ENCODE measurements around the gene LIX1L.

DNA sequence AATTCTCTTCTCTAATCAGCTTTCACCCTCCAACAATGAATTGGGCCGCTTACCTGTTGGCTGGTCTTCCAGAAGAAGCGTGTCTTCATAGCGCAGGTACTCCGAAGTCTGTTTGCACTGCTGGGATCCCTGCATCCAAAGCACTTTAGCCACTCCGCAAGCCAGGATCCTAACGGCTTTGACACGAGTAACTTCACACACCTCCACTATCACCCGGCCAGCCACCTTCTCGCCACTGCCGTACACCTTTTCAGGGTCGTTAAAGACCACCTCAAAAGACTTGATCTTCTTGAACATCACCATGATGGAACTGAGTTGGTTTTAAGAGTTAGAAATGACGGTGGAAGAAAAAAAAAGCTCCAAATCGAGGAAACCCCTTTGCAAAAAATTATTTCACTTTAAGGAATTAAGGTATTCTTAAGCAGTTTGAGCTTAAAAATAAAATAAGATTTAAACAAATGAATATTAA, 38.2 kb upstream of the LIX1L start:
- TF ChIP-seq, protein P1, sequence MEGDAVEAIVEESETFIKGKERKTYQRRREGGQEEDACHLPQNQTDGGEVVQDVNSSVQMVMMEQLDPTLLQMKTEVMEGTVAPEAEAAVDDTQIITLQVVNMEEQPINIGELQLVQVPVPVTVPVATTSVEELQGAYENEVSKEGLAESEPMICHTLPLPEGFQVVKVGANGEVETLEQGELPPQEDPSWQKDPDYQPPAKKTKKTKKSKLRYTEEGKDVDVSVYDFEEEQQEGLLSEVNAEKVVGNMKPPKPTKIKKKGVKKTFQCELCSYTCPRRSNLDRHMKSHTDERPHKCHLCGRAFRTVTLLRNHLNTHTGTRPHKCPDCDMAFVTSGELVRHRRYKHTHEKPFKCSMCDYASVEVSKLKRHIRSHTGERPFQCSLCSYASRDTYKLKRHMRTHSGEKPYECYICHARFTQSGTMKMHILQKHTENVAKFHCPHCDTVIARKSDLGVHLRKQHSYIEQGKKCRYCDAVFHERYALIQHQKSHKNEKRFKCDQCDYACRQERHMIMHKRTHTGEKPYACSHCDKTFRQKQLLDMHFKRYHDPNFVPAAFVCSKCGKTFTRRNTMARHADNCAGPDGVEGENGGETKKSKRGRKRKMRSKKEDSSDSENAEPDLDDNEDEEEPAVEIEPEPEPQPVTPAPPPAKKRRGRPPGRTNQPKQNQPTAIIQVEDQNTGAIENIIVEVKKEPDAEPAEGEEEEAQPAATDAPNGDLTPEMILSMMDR (IDR thresholded peaks at IDR 0.05): no peak
- TF ChIP-seq RCOR1 (IDR thresholded peaks at IDR 0.05; ENCODE audit: low read depth, low read length) (no peak), MAFK (IDR thresholded peaks at IDR 0.05; ENCODE audit: partially characterized antibody) (no peak), EP300 (IDR thresholded peaks at IDR 0.05) (no peak), POLR2A (IDR thresholded peaks at IDR 0.05; ENCODE audit: low read length) (no peak), MAZ (IDR thresholded peaks at IDR 0.05; ENCODE audit: borderline replicate concordance, low read depth, low read length) (no peak), RFX5 (IDR thresholded peaks at IDR 0.05) (no peak), FOSL2 (IDR thresholded peaks at IDR 0.05) (no peak), FOSL2 (CRISPR knock-in tag; IDR thresholded peaks at IDR 0.05) (no peak), RAD21 (conservative IDR thresholded peaks at IDR 0.05 in 1 of 2, IDR thresholded peaks at IDR 0.05 in 1 of 2) (no peak), ELK1 (IDR thresholded peaks at IDR 0.05; ENCODE audit: low read depth, low read length) (no peak)
- TF ChIP-seq, protein P2, sequence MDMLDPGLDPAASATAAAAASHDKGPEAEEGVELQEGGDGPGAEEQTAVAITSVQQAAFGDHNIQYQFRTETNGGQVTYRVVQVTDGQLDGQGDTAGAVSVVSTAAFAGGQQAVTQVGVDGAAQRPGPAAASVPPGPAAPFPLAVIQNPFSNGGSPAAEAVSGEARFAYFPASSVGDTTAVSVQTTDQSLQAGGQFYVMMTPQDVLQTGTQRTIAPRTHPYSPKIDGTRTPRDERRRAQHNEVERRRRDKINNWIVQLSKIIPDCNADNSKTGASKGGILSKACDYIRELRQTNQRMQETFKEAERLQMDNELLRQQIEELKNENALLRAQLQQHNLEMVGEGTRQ (IDR thresholded peaks at IDR 0.05): no peak
- TF ChIP-seq, protein P3, sequence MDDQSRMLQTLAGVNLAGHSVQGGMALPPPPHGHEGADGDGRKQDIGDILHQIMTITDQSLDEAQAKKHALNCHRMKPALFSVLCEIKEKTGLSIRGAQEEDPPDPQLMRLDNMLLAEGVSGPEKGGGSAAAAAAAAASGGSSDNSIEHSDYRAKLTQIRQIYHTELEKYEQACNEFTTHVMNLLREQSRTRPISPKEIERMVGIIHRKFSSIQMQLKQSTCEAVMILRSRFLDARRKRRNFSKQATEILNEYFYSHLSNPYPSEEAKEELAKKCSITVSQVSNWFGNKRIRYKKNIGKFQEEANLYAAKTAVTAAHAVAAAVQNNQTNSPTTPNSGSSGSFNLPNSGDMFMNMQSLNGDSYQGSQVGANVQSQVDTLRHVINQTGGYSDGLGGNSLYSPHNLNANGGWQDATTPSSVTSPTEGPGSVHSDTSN (IDR thresholded peaks at IDR 0.05): no peak
- TF ChIP-seq, protein P4, sequence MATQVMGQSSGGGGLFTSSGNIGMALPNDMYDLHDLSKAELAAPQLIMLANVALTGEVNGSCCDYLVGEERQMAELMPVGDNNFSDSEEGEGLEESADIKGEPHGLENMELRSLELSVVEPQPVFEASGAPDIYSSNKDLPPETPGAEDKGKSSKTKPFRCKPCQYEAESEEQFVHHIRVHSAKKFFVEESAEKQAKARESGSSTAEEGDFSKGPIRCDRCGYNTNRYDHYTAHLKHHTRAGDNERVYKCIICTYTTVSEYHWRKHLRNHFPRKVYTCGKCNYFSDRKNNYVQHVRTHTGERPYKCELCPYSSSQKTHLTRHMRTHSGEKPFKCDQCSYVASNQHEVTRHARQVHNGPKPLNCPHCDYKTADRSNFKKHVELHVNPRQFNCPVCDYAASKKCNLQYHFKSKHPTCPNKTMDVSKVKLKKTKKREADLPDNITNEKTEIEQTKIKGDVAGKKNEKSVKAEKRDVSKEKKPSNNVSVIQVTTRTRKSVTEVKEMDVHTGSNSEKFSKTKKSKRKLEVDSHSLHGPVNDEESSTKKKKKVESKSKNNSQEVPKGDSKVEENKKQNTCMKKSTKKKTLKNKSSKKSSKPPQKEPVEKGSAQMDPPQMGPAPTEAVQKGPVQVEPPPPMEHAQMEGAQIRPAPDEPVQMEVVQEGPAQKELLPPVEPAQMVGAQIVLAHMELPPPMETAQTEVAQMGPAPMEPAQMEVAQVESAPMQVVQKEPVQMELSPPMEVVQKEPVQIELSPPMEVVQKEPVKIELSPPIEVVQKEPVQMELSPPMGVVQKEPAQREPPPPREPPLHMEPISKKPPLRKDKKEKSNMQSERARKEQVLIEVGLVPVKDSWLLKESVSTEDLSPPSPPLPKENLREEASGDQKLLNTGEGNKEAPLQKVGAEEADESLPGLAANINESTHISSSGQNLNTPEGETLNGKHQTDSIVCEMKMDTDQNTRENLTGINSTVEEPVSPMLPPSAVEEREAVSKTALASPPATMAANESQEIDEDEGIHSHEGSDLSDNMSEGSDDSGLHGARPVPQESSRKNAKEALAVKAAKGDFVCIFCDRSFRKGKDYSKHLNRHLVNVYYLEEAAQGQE (IDR thresholded peaks at IDR 0.05): no peak

Data from A549 (cell line).